ENCODE results near the gene MRPL48. TPM values are rescaled to one million over a fixed set of nuclear protein-coding genes. Genes with fewer than 3 reads are reported as not detected.
"Not testable (repeated sequence)": the region's sequence is repeated elsewhere in the genome, so short reads cannot be mapped to it uniquely, and the experiment has no call there.

Gene MRPL48
- polyA plus RNA-seq (ENCODE audit: insufficient read length), result 40.6 TPM

DNA sequence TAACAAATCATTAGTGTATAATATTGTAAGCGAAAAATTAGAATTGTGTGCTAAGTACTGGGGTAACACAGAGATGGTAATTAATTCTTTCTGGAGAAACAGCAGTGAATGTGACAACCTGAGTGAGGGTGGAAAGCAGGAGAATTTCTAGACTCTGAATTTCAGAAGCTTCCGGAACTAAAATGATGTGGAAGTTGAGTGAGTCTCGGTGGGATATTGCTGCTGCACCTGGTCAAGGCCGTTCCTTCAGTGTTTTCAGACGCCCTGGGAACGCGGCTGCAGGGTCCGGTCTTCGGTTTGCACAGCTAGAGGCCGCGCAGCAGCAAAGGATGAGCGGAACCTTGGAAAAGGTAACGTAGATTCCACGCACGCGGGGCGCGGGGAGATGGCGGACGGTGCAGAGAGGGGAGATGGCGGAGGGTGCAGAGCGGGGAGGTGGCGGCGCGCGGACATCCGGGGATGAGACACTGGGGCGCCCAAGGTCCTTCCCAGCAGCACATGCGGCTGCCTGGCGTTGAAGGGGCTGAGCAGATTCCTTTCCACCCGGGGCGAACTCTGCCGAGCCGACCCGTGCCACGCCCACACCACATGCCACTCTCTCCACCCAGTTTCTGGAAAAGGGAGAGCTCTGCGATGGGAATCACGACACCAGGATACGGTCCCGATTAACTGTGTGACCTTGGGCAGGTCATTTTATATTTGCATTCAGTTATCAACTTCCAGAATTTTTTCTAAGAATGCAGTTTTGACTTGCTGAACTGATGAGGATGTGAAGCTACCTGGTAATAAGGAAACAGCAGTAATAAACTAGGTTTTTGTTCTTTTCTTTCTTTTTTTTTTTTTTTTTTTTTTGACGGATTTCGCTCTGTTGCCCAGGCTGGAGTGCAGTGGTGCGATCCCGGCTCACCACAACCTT, at the start of gene MRPL48:
Gene MRPL48, plus strand, starts transcription at position 232 of the 916 bp plus-strand sequence. Its CDS starts 98 bp downstream, at position 330.
- peak; percentile 81 for DNase-seq (ENCODE audit: low read depth)

DNA sequence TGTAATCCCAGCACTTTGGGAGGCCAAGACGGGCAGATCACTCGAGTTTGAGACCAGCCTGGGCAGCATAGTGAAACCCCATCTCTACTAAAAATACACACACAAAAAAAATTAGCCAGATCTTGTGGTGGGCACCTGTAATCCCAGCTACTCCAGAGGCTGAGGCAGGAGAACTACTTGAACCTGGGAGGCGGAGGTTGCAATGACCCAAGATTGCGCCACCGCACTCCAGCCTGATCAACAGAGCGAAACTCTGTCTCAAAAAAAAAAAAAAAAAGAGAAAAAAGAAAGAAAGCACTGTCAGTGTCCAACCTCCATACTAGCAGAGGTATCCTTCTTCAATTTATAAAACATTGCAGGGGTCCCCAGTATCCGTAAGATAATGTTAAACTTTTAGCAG, 44.6 kb upstream of the MRPL48 start:
- DNase-seq (ENCODE audit: low read depth), result no peak

DNA sequence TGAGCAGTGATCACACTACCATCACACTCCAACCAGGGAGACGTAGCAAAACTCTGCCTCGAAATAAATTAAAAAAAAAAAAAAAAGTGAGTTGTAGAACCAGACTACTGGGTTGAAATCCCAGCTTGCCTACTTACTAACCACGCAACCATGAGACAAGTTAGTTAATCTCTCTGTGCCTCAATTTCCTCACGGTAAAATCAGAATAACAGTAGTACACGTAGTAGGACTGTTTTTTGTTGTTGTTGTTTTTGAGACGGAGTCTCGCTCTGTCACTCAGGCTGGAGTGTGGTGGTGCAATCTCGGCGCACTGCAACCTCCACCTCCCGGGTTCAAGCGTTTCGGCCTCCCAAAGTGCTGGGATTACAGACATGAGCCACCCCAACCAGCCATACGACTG, 41.0 kb upstream of the MRPL48 start:
- no peak for DNase-seq (ENCODE audit: low read depth)

DNA sequence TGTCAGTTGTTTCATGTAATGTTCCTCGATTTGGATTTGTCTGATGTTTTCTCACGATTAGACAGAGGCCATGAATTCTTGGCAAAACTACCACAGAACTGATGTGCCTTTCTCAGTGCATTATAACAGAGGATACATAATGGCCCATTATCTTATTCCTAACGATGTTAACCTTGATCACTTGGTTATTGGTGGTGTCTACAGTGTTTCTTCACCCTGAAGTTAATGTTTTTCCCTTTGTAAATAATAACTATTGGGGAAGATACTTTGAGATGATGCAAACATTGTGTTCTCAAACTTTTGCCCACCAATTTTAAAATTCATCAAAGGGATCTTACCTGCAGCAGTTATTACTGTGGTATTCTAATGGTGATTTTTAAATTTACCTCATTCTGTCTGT, 39.9 kb upstream of the MRPL48 start:
- no peak for DNase-seq (ENCODE audit: low read depth)

DNA sequence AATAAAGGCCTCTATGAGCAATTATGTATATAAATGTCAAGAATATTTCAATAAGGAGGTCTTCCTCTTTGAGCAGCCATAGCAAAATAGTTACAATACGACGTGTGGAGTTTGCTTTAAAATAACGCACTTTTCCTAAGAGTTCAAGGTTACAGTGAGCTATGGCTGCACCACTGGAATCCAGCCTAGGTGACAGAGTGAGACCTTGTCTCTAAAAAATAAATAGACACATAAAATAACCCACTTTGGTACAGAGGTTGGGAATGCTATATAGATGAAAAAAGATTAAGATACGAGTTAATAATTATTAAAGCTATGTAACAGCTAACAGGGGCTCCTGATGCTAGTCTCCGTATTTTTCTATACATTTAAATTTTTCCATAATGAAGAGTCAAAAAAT, 39.4 kb upstream of the MRPL48 start:
- DNase-seq (ENCODE audit: low read depth), result no peak

DNA sequence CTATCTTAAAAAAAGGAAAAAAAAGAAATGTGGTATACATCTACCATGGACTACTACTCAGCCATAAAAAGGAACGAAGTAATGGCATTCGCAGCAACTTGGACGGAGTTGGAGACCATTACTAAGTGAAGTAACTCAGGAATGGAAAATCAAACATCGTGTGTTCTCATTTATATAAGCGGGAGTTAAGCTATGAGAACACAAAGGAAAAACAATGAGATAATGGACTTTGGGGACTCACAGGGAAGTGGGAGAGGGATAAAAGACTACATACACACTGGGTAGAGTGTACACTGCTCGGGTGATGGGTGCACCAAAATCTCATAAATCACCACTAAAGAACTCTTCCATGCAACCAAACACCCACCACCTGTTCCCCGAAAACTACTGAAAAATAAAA, 38.6 kb upstream of the MRPL48 start:
- no peak for DNase-seq (ENCODE audit: low read depth)

DNA sequence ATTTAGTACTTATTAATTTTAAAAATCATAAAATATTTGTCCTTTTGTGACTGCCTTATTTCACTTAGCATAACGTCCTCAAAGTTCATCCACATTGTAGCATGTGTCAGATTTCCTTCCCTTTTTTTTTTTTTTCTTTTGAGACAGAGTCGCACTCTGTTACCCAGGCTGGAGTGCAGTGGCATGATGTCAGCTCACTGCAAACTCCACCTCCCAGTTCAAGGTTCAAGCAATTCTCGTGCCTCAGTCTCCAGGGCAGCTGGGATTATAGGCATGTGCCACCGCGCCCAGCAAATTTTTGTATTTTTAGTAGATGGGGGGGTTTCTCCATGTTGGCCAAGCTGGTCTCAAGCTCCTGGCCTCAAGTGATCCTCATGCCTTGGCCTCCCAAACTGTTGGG, 37.4 kb upstream of the MRPL48 start:
- no peak for DNase-seq (ENCODE audit: low read depth)

DNA sequence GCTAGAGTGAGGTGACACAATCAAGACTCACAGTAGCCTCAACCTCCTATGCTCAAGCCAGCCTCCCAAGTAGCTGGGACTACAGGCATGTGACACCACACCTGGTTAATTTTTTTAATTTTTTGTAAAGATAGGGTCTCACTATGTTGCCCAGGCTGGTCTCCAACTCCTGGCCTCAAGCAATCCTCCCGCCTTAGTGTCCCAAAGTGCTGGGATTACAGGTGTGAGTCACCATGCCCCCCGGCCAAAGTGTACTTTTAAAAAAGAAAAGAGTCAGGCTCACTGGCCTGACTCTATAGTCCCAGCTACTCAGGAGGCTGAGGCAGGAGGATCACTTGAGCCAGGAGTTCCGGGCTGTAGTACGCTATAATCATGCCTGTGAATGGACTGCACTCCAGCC, 36.8 kb upstream of the MRPL48 start:
- not testable (repeated sequence) for DNase-seq (ENCODE audit: low read depth)

DNA sequence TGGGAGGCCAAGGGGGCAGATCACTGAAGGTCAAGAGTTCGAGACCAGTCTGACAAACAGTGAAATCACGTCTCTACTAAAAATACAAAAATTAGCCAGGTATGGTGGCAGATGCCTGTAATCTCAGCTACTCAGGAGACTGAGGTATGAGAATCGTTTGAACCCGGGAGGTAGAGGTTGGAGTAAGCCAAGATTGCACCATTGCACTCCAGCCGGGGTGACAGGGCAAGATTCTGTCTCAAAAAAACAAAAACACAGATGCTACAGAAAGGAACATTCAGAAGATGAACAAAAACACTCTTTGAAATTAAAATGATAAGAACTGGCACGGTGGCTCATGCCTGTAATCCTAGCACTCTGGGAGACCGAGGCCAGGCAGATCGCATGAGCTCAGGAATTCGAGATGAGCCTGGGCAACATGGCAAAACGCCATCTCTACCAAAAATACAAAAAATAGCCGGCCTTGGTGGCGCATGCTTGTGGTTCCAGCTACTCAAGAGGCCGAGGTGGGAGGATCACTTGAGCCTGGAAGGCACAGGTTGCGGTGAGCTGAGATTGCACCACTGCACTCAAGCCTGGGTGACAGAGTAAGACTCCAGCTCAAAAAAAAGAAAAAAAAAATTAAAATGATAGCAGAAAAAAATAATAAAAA, 35.3 kb upstream of the MRPL48 start:
- DNase-seq (ENCODE audit: low read depth), result no peak

DNA sequence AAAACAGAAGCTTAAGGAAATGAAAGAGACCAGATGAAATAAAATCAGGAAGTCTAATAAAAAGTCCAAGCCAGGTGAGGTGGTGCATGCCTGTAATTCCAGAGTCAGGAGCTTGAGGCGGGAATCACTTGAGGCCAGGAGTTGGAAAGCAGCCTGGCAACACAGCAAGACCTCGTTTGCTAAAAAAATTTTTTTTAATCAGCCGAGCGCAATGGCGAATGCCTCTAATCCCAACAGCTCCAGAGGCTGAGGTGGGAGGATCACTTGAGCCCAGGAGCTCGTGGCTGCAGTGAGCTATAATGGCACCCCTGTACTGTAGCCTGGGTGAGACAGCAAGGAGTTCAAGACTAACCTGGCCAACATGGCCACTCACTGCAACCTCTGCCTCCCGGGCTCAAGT, 34.8 kb upstream of the MRPL48 start:
- no peak for DNase-seq (ENCODE audit: low read depth)

DNA sequence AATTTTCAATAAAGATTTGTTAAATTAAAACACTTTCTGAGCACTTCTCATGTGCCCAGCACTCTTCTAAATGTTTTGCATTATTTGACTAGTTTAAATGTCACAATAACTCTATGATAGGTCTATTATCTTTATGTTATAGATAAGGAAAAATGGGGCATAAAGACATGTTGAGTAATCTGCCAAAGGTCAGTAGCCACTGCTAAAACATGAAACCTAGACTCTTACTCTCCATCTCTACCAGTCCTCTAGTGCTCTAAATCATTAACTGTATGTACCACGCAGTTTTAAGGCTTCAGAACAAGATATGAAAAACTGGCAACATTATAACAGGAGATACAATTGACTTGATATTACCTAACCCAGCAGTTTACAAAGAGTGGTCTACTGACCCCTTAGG, 33.7 kb upstream of the MRPL48 start:
- DNase-seq (ENCODE audit: low read depth), result no peak

DNA sequence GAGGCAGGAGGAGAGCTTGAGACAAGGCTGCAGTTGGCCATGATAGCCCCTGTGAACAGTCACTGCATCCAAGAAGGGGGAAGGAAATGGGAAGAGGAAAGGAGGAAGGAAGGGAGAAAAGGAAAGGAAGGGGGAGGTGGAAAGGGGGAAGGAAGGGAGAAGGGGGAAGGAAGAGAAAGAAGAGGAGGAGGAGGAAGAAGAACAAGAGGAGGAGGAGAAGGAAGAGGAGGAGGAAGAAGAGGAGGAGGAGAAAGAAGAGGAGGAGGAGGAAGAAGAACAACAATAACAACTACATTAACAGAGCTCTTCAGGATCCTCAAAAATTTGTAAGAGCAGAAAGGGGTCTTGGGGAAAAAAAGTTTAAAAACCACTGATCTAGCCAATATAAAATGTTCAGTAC, 32.0 kb upstream of the MRPL48 start:
- DNase-seq (ENCODE audit: low read depth), result no peak

DNA sequence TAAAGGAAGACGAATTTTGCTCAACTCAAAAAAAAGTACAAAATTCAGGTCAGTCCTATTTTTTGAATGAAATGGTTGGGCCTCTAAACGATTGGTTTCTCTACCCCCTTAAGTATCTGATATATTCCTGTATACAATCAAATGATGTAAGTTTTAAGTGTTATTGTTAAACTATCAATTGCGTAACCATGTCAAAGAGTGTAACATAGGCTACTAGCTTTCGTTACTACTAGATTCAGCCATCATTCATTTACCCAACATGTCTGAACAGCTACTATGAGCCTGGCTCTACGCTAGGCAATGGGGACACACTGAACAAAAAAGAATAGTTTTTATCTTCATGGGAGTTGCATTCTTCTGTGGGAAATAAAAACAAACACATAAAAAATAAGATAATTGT, 30.1 kb upstream of the MRPL48 start:
- no peak for DNase-seq (ENCODE audit: low read depth)

DNA sequence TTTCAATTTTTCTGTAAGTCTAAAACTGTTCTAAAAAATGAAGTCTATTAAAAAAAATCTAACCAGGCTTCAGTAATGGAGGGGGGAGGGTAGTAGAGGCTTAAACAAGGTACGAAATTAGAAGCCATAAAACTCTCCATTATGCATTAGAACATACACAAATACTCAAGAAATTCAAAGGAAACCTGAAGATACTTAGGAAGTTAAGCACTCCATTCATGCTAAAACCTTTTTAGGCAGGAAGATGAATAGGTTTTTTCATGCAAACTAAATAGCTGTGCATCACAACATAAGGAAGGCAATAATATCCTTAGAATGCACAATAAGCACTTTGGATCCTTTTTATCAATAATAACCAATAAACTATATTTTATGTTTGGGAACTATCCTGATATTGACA, 29.2 kb upstream of the MRPL48 start:
- no peak for DNase-seq (ENCODE audit: low read depth)

DNA sequence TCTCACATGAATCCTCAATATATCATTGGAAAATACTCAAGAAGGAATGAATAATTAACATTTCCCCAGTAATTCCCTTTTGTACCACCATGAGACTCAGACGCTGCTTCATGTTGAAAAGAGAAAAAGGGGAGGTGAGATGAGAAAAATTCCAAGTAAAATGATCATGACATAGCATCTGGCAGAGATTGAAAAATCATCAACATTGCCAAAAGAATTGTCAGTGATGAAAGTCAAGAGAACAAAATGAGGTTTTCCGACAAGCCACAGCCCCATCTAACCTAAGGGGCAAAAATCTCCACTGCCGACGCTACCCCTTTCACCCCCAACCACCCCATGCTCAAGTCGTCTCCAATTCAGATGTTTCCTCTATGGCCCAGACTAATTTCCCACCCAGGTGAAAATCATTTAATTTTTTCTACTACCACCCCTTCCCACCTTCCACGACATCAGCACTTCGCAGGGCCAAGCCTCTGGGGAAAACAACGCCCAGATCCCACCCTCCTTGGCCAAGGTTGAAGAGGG, 28.0 kb upstream of the MRPL48 start:
- no peak for DNase-seq (ENCODE audit: low read depth)

DNA sequence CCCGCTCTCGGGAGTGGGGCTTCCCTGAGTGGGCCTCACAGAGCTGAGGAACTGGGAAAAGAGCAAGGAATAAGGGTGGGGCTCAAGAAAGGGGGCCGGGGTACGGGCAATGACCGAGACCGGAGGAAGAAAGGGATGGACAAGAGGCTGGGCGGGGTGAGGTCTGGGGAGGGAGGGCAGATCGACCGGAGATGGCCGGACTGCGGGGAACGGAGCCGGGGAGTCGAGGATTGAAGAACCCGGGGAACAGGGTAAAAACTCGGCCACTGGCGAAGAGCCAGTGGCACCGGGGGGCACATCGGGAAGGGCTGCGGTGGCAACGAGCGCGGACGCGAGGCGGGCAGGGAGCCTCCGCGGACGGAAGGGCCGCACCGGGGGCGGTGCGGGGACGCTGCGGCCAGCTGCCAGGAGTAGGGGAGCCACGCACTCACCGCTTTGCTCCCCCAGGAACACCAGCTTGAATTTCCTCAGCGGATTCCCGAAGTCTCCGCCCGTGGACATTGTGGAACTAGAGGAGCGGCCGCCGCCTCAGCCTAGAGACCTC, 27.5 kb upstream of the MRPL48 start:
- no peak for DNase-seq (ENCODE audit: low read depth)

DNA sequence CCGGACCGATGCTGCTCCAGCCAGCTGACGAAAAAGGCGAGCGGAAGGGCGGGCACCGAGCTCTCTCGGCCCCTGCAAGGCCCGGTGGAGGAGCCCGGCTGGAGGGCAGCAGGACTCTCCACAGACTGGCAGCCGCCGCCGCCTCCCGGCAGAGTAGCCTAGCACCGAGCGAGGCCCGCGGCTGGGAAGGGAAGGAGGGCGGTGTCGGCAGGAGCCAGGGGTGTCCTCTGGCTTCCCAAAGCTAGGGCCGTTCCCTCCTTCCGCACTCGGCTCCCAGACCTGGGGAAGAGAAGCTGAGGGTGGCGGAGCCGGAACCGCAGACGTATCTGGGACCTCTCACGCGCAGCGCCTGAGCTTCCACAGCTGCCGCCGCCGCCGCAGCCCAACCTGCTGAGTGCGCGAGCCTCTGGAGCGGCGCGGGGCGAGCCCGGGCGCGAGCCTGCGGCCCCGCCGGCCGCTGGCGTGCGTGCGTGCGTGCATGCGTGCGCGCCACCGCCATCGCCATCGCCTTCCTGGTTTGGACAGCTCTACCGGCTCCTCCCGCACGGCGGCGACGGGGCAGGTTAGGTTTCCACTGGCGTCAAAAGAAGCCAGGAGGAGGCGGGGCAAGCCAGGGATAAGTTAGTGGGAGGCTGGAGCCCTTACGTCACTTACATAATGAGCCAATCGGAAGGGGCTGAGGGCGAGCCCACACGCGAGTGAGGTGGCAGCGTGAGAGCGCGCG, 26.8 kb upstream of the MRPL48 start, which contains the start of gene RAB6A:
Gene RAB6A, minus strand, starts transcription at position 396 of the 724 bp plus-strand sequence. CDS start 439 bp downstream, outside the sequence.
- peak; percentile 99 for DNase-seq (ENCODE audit: low read depth)

DNA sequence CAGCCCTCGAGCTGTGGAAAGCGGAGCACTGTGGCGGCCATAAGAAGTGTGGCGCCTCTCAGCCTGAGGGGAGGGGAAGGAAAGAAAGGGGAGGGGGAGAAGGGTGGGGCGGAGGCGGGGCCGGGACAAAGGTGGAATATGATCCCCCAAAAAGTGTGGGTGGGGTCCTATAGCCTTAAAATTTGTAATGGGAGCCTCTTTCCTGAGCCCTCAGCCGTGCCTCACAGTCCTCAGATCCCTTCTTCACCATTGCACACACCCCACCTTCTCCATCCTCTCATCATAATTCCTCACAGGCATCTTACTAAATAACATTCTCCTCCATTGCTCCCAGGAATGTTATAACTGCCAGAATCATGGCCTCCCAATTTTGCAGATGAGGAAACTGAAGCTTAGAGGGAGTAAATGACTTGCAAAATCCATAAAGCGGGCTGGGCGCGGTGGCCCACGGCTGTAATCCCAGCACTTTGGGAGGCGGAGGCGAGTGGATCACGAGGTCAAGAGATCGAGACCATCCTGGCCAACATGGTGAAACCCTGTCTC, 26.2 kb upstream of the MRPL48 start:
- no peak for DNase-seq (ENCODE audit: low read depth)

DNA sequence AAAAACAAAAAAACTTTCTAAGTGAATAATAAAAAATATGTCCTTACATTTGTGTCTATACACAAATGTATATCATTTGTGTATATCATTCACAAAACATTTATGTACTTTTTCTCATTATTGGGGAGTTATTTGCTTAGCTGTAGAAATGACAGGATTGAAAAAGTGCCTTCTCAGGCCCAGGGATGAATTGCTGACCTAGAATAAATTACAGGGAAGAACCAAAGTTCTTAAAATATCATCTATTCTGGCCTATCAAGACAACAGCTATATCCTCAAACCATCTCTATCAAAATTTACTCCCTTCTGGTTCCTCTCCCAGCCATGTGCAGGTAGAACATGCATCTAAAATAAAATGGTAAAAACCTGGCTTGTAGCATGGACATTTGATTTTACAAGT, 24.9 kb upstream of the MRPL48 start:
- no peak for DNase-seq (ENCODE audit: low read depth)

DNA sequence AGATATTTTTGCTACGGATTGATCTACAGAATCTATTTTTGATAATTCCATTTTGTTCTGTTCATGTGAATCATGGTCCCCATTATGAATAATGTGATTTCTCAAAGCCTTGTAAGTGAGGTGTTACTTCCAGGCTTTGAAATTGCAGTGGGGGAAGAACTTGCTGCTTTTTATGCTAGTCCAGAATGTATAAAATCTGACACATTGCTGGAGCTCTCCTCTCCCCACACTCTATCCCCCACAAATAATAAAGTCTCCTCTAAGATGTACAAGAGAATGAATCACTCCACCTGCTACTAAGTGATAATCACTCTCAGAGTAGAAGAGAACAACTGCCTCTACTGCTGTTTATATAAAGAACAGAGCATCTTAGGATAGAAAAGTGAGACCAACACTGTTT, 20.9 kb upstream of the MRPL48 start:
- no peak for DNase-seq (ENCODE audit: low read depth)

DNA sequence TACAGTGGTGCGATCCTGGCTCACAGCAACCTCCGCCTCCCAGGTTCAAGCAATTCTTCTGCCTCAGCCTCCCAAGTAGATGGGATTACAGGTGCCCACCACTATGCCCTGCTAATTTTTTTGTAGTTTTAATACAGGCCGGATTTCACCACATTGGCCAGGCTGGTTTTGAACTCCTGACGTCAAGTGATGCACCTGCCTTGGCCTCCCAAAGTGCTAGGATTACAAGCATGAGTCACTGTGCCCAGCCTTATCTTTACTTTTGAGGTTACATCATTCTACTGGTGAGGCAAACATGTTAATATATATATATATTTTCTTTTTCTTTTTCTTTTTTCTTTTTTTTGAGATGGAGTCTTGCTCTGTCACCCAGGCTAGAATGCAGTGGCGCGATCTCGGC, 16.9 kb upstream of the MRPL48 start:
- DNase-seq (ENCODE audit: low read depth), result not testable (repeated sequence)

All from forelimb muscle (tissue), 1 donor.